Skin of body (tissue), 1 donor: ENCODE data around the gene LRRC8E. TPM values are rescaled to one million over a fixed set of nuclear protein-coding genes. Genes with fewer than 3 reads are reported as not detected.

Experiments used
- total RNA-seq: library from RNA; depleted of rRNA; stranded (reverse); fragments of >200 nt; gene quantifications from one replicate; pipeline ENCODE4 v1.2.3, GENCODE V29; 2014

Gene LRRC8E
- total RNA-seq, 1 donor from 2014 or later = 3.9 TPM

Other genes with a start within 250 kb of the LRRC8E start
- 8.5 TPM for gene RETN, start 219.5 kb upstream of the LRRC8E start, total RNA-seq
- 0.79 TPM for gene MCEMP1, start 211.4 kb upstream of the LRRC8E start, total RNA-seq
- 19.6 TPM for gene TRAPPC5, start 207.7 kb upstream of the LRRC8E start, total RNA-seq
- 0.20 TPM for gene FCER2, start 186.4 kb upstream of the LRRC8E start, total RNA-seq
- gene CLEC4G, start 156.4 kb upstream of the LRRC8E start, total RNA-seq = 0.20 TPM
- gene CD209, start 141.0 kb upstream of the LRRC8E start, total RNA-seq = 5.8 TPM
- gene CLEC4M, start 125.3 kb upstream of the LRRC8E start, total RNA-seq = 0.59 TPM
- gene EVI5L, start 58.3 kb upstream of the LRRC8E start, total RNA-seq = 8.0 TPM
- 0.10 TPM for gene PRR36, start 14.1 kb upstream of the LRRC8E start, total RNA-seq
- gene MAP2K7, start 15.4 kb downstream of the LRRC8E start, total RNA-seq = 9.7 TPM
- gene TGFBR3L, start 26.3 kb downstream of the LRRC8E start, total RNA-seq = 0.59 TPM
- gene SNAPC2, start 31.8 kb downstream of the LRRC8E start, total RNA-seq = 5.6 TPM
- gene CTXN1, start 37.6 kb downstream of the LRRC8E start, total RNA-seq = 1.4 TPM
- gene TIMM44, start 55.2 kb downstream of the LRRC8E start, total RNA-seq = 36.3 TPM
- gene ELAVL1, start 117.1 kb downstream of the LRRC8E start, total RNA-seq = 23.1 TPM
- gene CCL25, start 164.2 kb downstream of the LRRC8E start, total RNA-seq = 0.39 TPM